ENCODE data around the gene APBB3.
"Not testable (repeated sequence)": the region's sequence is repeated elsewhere in the genome, so short reads cannot be mapped to it uniquely, and the experiment has no call there.

Gene APBB3, protein sequence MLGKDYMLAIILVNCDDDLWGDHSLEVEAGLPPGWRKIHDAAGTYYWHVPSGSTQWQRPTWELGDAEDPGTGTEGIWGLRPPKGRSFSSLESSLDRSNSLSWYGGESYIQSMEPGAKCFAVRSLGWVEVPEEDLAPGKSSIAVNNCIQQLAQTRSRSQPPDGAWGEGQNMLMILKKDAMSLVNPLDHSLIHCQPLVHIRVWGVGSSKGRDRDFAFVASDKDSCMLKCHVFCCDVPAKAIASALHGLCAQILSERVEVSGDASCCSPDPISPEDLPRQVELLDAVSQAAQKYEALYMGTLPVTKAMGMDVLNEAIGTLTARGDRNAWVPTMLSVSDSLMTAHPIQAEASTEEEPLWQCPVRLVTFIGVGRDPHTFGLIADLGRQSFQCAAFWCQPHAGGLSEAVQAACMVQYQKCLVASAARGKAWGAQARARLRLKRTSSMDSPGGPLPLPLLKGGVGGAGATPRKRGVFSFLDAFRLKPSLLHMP

DNA sequence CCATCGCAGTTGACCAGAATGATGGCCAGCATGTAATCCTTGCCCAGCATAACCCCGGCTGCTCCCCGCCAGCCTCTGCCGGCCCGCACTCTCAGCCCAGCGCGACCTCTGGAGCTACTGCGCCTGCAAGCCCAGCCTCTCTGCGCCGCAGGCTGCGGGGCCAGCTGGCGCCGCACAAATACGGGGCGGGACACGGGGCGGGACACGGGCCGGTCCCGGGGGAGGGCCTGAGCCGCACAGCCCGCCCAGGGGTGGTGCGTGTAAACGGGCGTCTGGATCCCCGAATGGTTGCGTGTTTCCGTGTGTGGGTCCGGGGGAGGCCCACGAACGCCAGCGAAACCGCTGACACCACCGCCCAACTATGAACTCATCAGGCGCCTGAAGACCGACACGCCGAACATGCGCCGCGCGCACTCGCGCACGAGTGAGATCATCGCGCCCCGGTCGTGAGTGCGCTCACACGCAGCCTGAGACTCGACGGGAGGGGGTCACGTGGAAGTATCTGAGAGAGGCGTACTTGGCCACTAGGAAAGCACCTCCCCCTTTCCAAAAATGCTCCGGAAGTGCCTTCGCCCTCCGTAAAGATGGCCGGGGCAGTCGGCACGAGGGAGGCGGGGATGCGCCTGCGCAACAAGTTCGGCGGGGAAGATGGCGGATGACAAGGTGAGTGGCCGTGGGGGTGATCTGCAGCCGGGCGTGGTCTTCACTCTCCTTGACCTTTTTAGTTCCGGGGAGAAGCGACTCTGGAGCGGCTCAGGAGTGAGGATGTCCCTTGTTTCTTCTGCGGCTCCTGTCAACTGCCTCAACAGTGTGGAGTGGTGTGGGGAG is at the start of gene APBB3, which contains the start of gene SLC35A4:
TSS of gene APBB3 (minus strand) at position 403 of the 828 bp plus-strand sequence. CDS start at position 50, 353 bp downstream.
TSS of gene SLC35A4 (plus strand) at position 633 of the 828 bp plus-strand sequence. CDS start 2,342 bp downstream, outside the sequence.
- DNase-seq, result peak; percentile 95 to 96

DNA sequence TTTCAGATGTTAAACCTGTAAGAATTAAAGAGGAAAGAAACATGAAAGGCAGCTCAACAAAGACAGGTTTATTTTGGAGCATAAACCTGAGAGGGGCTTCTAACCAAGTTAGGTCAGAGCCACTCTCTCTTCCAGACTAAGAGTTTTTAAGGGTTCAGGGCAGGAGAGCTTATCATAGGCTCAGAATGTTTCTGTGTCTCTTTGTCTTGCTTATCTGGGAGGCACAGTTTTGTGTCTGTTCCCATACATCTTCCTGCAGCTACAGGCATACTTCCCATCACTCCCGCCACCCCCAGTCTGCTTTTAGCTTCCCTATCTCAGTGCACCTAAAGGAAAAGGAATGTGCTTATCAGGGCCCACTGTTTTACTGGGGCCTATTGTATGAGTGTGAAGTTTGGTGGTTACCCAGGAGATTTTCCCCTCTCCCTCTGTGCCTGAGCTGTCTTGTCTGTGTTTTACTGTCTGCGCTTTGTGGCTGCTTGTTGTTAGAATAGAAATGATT is 46.7 kb upstream of the APBB3 start:
- DNase-seq, result no peak

DNA sequence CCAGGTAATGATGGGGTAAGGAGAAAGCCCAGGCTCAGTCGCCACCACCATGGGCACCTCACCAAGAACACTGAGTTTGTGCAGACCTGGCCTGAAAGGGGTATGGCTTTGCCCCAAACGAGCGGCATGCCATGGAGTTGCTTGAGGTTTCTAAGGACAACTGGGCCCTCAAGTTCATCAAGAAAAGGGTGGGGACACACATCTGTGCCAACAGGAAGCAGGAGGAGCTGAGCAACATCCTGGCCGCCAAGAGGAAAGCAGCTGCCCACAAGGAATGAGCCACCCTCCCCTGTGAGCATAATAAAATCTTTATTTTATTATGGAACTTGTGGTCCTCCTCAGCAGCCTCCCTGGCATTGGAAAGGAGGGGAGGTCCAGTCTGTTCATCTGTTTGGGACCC is 44.7 kb upstream of the APBB3 start:
- no peak for DNase-seq

DNA sequence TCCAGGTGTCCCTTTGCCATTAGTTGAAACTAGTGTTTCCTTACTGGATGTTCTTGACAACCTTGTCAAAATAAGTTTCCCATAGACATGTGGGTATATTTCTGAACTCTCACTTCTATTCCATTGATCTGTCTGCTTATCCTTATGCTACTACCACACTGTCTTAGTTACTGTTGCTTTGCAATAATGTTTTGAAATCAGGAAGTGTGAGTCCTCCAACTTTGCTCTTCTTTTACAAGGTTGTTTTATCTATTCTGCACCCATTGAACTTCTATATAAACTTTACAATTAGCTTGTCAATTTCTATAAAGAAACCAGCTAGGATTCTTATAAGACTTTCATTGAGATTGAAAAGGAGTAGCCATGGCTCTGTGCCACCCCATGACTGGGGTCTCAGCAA is 44.3 kb upstream of the APBB3 start:
- DNase-seq, result no peak

DNA sequence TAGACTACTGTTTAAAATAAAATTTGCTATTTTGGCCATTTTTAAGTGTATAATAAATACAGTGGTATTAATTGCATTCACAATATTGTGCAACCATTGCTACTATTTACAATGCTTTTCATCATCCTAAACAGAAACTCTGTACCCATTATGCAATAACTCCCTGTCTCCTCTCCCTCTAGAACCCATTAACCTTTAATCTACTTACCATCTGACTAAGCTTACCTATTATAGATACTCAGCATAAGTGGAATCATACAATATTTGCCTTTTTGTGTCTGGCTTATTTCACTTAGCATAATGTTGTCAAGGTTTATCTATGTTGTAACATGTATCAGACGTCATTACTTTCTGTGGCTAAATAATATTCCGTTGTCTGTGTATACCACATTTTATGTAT is 42.6 kb upstream of the APBB3 start:
- DNase-seq, result no peak

DNA sequence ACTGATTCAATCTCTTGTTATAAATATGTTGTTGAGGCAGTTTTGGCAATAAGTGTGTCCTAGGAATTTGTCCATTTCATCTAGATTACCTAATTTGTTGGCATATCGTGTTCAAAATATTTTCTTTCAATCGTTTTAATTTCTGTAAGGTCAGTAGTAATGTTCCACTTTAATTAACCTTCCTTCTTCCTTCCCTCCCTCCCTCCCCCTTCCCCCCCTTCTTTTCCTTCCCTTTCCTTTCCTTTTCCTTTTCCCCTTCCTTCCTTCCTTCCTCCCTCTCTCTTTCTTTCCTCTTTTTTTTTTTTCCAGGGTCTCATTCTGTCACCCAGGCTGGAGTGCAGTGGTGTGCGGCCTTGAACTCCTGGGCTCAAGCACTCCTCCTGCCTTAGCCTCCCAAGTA is 41.5 kb upstream of the APBB3 start:
- DNase-seq, result no peak

DNA sequence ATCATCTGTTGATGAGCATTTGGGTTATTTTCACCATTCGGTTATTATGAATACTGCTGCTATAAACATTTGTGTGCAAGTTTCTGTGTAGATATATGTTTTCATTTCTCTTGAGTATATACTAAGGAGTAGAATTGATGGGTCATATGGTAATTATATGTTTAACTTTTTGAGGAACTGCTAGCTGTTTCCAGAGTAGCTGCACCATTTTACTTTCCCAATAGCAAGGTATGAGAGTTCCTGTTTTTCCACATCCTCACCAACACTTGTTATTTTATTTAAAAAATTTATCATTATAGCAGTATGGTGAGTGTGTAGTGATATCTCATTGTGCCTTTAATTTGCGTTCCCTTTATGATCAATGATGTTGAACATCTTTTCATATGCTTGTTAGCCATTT is 39.3 kb upstream of the APBB3 start:
- no peak for DNase-seq

DNA sequence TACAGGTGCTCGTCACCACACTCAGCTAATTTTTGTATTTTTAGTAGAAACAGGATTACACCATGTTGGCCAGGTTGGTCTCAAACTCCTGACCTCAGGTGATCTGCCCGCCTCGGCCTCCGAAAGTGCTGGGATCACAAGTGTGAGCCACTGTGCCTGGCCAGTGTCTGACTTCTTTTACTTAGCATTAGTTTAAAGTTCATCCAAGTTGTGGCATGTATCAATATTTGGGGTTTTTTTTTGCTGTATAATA is 39.0 kb upstream of the APBB3 start:
- not testable (repeated sequence) for DNase-seq

DNA sequence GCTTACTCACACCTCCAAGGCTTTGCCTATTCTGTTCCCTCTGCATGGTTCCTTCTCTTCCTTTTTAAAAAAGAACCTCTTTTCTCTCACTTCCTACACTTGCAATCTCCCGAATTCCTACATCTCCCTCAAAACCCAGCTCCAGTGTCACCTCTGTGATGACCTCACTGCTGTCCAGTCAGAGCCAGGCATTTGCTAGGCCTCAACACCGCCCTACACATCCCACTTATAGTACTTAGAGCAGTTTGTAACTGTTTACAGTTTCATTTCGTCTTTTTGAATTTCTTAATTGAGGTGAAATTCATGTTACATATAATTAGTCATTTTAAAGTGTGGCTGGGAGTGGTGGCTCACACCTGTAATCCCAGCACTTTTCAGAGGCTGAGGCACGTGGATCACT is 37.7 kb upstream of the APBB3 start:
- DNase-seq, result no peak

DNA sequence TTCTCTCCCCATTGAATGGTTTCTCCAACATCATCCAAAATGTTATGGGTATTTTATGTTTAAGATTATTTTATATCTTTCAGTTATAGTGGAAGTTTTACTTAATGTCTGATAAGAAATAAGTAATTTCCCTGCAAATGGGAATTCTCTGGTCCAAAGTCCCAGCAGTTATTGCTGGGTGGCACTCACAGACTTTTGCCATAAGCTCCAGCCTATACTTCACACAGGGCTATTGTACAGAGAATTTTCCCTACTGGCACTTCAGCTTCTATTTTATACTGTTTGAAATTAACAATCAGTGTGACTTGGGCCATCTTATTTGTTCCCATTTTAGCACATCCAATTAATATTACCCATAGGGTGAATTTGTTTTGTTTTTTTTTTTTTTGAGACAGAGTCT is 35.7 kb upstream of the APBB3 start:
- DNase-seq, result no peak

DNA sequence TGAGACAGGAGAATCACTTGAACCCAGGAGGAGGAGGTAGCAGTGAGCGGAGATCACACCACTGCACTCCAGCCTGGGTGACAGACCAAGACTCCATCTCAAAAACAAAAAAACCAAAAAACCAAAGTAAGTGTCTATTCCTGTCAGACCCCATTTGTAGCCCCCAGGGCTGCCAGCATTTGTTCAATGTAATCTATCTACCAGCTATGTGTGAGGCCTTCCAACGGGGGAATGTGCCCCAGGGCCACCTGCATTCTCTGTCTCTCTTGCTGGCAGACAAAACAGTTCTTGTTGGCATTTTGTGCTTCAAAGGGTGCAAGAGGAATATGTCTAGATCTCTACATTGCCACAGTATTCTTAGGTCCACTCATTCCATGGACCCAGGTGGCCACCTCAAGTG is 34.4 kb upstream of the APBB3 start:
- DNase-seq, result no peak

DNA sequence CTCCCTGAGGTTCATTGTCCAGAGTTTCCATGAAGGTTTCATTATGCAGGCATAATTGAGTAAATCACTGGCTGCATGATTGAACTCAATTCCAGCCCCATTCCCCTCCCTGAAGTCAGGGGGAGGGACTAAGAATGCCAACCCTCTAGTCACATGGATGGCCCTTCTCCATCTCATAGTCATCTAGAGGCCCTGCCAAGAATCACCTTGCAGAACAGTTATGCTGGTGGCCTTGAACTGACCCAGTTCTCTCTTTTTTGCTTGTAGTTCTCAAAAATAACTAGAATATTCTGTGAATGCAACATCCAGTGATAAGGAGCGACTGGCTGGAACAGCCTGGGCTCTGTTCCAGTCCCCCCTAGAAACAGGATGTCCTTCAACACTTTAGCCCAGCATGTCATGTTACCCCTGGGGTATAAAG is 31.9 kb upstream of the APBB3 start:
- no peak for DNase-seq

DNA sequence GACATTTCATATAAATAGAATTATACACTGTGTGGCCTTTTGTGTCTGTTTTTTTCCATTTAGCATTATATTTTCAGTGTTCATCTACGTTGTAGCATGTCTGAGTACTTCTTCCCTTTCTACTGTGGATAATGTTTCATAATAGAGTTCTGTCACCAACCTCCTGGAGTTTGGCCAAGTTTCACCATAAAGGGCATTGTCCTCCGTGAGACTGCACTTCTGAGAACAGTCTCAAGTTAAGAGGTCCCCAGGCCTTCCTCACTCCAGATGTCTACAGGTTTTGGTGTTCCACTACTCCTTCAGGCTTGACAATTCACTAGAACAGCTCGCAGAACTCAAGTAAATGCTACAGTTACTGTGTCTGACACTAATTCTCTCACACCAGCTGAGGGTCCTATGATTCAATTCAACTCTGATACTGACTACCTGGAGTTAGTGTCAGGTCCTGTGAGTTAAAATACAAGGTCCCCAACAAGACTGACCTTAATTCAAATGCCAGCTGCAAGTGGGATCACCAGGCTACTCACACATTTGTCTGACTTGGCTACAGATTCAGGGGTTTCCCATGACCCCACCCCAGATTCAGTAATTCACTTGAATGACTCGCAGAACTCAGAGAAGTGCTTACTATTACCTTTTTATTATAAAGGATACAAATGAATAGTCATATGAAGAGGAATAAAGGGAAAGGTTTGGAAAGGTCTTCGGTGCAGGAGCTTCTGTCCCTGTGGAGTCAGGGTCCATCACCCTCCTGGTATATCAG is 31.3 kb upstream of the APBB3 start:
- DNase-seq, result no peak

DNA sequence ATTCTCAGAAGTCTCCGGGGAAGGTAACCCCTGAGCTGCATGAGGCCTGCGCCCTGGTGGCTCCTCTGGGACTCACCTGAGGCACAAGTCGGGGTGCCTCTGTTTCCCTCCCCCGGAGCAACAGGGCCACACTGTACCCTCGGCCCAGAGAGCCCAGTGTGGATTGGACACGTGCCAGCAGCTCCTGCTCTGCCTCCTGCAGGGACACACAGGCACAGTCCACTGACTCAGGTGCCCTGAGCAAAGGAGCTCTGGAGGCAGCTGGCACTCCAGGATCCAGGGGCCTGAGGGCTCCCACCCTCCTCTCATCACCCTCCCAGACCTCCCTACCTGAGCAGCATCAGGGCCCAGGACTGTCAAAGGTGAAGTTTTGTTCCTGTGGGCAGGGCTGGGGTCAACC is 29.8 kb upstream of the APBB3 start:
- no peak for DNase-seq

DNA sequence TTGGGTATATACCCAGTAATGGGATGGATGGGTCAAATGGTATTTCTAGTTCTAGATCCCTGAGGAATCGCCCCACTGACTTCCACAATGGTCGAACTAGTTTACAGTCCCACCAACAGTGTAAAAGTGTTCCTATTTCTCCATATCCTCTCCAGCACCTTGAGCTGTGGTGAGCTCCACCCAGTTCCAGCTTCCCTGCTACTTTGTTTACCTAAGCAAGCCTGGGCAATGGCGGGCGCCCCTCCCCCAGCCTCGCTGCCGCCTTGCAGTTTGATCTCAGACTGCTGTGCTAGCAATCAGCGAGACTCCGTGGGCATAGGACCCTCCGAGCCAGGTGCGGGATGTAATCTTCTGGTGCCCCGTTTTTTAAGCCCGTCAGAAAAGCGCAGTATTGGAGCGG is 28.7 kb upstream of the APBB3 start:
- not testable (repeated sequence) for DNase-seq

DNA sequence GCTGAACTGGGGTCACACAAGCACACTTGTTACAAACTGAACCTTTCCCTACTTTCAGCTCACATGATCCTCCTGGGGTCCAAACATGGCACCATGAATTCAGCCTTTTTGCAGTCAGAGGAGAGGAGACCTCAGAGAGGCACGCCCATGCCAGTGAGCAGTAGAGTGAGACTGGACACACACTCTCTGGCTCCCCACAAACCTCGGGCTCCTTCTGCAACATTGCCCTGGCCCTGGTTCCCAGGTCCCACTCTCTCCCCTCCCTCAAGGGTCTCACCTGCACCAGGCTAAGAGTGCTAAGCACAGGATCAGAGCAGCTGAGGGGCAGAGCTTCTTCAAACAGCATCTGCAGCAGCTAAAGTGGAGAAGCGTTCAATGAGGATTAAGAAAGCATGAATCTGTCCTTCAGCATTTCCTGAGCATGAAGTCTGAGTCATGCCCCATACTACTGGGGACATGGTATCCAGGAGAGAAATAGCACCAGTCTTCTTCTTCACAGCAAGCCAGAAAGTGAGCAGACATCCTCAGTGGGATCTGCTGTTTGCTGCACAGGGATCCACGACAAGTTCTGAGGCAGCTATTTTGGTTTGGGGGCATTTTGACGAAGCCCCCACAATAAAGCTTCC is 27.5 kb upstream of the APBB3 start:
- no peak for DNase-seq

DNA sequence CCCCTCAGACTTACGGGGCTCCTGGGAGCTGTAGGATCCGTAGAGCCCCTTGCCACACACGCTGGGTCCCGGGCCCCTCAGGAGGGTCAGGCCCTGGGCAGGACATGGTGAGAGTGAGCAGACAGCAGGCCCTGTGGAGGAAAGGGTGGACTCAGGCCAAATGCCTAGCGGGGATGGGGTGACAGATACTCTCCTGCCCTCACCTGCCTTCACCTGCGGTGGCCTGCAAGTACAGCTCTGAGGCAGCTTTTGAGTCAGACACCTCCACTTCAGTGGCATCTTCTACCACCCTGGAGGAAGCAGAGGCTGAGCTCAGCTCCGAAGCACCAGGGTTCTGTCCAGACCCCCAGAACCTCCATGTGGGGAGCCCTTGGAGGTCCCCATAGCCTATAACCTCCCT is 26.5 kb upstream of the APBB3 start:
- no peak for DNase-seq

DNA sequence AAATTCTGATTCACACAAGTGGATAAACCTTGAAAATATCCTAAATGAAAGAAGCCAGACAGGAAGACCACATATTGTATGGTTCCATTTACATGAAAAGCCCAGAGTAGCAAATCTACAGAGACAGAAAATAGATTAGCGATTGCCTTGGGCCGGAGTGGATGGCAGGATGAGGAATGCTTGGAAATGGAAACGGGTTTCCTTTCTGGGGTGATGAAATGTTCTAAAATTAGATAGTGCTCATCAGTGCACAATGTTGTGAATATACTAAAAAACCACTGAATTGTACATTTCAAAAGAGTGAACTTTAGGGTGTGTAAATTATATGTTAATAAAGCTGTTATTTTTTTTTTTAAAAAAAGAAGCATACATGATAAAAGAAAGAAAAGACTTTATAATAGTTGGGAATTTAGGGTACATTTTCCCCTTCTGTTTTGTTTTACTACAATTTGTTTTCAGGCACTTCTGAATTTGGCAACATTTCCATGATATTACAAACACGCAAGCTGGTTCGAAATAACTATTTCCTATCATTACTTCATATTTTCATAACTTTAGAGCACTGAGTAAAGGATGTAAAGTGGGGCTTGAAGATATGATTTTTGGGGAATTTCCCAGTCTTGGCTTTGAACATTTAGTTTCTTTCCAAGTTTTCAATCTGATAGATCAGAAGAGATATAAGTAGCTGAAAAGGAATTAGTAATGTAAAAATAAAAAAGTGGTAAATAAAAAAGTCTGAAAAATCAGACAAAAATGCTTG is 24.1 kb upstream of the APBB3 start:
- DNase-seq, result no peak

DNA sequence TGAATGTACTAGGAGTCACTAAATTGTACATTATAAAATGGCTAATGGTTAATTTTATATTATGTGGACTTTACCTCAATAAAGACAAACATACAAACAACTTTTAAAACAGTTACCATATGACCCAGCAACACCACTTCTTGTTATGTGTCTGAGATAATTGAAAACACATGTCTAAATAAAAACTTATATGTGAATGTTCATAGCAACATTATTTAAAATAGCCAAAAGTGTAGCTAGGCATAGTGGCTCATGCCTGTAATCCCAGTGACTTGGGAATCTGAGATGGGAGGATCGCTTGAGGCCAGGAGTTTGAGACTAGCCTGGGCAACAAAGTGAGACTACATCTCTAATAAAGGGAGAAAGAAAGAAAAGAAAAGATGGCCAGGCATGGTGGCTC is 23.1 kb upstream of the APBB3 start:
- DNase-seq, result no peak

DNA sequence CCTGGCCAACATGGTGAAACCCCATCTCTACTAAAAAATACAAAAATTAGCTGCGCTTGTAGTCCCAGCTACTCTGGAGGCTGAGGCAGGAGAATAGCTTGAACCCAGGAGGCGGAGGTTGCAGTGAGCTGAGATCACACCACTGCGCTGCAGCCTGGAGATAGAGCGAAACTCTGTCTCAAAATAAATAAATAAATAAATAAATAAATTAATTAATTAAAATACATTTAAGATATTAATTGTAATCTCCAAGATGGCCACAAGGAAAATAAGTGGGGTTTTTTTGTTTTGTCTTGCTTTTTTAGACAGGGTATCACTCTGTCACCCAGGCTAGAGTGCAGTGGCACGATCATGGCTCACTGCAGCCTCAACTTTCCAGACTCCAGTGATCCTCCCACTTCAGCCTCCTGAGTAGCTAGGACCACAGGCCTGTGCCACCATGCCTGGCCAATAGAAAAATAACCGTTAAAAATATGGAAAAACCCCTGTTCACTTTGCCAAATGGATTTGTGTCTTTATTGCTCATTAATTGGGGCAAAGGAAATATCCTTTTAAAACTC is 14.9 kb upstream of the APBB3 start:
- not testable (repeated sequence) for DNase-seq

DNA sequence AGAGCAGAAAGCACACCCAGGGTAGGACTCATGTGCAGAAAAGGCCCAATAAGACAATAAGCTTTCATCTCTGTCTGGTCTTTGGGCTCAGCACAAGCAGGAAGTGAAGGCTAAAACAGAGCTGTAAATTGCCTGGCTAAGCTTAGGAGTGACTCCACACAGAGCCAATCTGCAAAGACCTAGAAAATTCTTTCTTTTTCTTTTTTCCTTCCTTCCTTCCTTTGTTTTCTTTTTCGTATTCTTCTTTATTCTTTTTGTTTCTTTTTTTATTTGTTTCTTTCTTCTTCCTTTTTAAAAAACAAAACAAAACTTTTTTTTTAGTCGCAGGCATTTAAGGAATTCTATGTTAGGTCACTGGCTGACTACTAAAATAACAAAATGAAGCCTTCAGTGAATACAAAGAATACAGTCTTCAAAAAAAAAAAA is 12.4 kb upstream of the APBB3 start:
- DNase-seq, result no peak

DNA sequence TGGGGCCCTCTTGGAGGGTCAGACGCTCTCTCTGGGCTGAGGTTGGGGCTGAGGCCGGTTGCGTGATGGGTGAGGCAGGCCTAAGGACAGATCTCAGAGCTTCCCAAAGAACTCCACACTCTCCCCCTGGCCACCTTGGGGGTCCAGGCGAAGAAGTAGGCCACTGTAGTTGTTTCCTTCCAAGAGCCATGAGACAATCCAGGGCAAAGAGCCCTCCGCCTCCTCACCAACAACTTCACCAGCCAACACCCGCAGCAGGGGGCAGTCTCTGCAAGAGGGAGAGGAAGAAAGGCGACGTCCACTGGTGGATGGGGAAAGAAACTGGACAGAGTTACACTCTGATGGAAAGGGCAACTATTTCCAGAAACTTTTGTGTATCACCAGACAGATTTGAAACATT is 10.9 kb upstream of the APBB3 start:
- no peak for DNase-seq

Data from activated CD4-positive, alpha-beta T cell treated with anti-CD3 and anti-CD28 coated beads, Interleukin-2, amount 50 U/mL, for 48 hours (primary cell).